ENCODE measurements around the gene BRD7.

The BRD7 gene

GRCh38 chr16:50273382-50273690, 95.5 kb downstream of the BRD7 start:
- DNase-seq (ENCODE audit: low spot score) = no peak
- no peak for TF ChIP-seq CTCF (IDR thresholded peaks at IDR 0.05; ENCODE audit: extremely low read depth, insufficient read depth, missing control alignments)
- in situ Hi-C loops (cut with MboI; ENCODE audit: low pct_unique_long_range_greater_than_20kb, low sequenced_read_pairs, unreplicated experiment) = no loop called here

GRCh38 chr16:50272687-50273381, 96.0 kb downstream of the BRD7 start:
- in situ Hi-C loops (cut with MboI; ENCODE audit: low pct_unique_long_range_greater_than_20kb, low sequenced_read_pairs, unreplicated experiment) = no loop called here
- TF ChIP-seq CTCF (IDR thresholded peaks at IDR 0.05; ENCODE audit: extremely low read depth, insufficient read depth, missing control alignments) = no peak
- DNase-seq (ENCODE audit: low spot score) = no peak

GRCh38 chr16:50272111-50272571, 96.6 kb downstream of the BRD7 start:
- DNase-seq (ENCODE audit: low spot score) = no peak
- in situ Hi-C loops (cut with MboI; ENCODE audit: low pct_unique_long_range_greater_than_20kb, low sequenced_read_pairs, unreplicated experiment) = no loop called here
- TF ChIP-seq CTCF (IDR thresholded peaks at IDR 0.05; ENCODE audit: extremely low read depth, insufficient read depth, missing control alignments) = no peak

- in situ Hi-C loops (cut with MboI; ENCODE audit: low pct_unique_long_range_greater_than_20kb, low sequenced_read_pairs, unreplicated experiment) = no loop called here
- no peak for TF ChIP-seq CTCF (IDR thresholded peaks at IDR 0.05; ENCODE audit: extremely low read depth, insufficient read depth, missing control alignments)
- no peak for DNase-seq (ENCODE audit: low spot score)
These were observed 97.4 kb downstream of the BRD7 start for GRCh38 chr16:50271148-50272041.

- in situ Hi-C loops (cut with MboI; ENCODE audit: low pct_unique_long_range_greater_than_20kb, low sequenced_read_pairs, unreplicated experiment) = no loop called here
- DNase-seq (ENCODE audit: low spot score) = no peak
- no peak for TF ChIP-seq CTCF (IDR thresholded peaks at IDR 0.05; ENCODE audit: extremely low read depth, insufficient read depth, missing control alignments)
These were observed 98.2 kb downstream of the BRD7 start for GRCh38 chr16:50270510-50271147.

- no peak for DNase-seq (ENCODE audit: low spot score)
- in situ Hi-C loops (cut with MboI; ENCODE audit: low pct_unique_long_range_greater_than_20kb, low sequenced_read_pairs, unreplicated experiment) = no loop called here
- no peak for TF ChIP-seq CTCF (IDR thresholded peaks at IDR 0.05; ENCODE audit: extremely low read depth, insufficient read depth, missing control alignments)
These were observed 98.8 kb downstream of the BRD7 start for GRCh38 chr16:50269769-50270509.
